Epithelial cell of prostate (primary cell): ENCODE data around the gene CSH1.
"Not testable (repeated sequence)": the region's sequence is repeated elsewhere in the genome, so short reads cannot be mapped to it uniquely, and the experiment has no call there.

ENCODE experiments used
- DNase-seq: peaks from one replicate; pipeline ENCODE4 v3.0.0-alpha.2; 2011; ENCODE audit warnings: low read depth, low spot score
- H3K27ac ChIP-seq: fragments of 450-650 bp; 2 replicates; pipeline ENCODE4 v1.5.1; 2017; ENCODE audit warnings: mild to moderate bottlenecking

CSH1 gene

DNA sequence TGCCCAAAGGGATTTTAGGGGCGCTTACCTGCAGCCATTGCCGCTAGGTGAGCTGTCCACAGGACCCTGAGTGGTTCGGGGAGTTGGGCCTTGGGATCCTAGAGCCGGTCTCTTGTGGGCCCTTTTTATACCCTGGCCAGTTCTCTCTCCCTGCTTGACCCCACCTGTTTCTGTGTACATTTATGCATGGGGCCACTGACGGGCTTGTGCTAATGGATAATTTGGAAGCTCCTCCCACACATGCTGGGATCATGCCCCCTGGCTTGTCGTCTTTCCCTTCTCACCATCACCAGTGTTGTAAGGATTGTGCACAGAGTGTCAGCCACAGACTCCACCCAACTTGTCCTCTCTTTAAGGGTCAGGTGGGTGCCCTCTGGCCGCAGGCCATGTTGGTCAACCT, 22.8 kb downstream of the CSH1 start, which contains the start of gene CSH2:
Gene CSH2 (minus strand): TSS at position 101 of the 400 bp plus-strand sequence. CDS start 63 bp downstream, at position 38.
- not testable (repeated sequence) for H3K27ac ChIP-seq, DNase-seq

- DNase-seq, result not testable (repeated sequence)
These were observed 24.6 kb downstream of the CSH1 start for GRCh38 chr17:63871646-63872365.

DNA sequence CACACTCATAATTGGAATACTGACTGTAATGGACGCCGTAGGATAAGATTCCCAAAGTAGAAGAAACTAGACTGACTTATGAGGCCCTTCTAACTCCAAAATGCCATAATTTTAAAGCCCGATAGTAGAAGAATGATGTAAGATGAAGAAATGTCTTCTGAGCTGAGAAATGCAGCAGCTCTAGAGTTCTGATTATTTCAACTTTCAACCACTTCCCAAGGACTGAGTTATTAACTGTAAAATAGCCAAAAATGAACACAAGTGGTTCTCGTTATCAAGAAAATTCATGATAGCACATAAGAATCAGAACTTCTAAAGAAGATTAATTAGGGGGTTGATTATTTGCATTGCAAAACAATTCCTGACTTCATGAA, 26.1 kb downstream of the CSH1 start:
- H3K27ac ChIP-seq, DNase-seq: not testable (repeated sequence)

More at GRCh38 chr17:63871646-63872365, 24.6 kb downstream of the CSH1 start:
- not testable (repeated sequence) for H3K27ac ChIP-seq

GRCh38 chr17:63869491-63870291, 26.7 kb downstream of the CSH1 start:
- not testable (repeated sequence) for DNase-seq, H3K27ac ChIP-seq

GRCh38 chr17:63866625-63867024, 29.7 kb downstream of the CSH1 start:
- not testable (repeated sequence) for H3K27ac ChIP-seq, DNase-seq

DNA sequence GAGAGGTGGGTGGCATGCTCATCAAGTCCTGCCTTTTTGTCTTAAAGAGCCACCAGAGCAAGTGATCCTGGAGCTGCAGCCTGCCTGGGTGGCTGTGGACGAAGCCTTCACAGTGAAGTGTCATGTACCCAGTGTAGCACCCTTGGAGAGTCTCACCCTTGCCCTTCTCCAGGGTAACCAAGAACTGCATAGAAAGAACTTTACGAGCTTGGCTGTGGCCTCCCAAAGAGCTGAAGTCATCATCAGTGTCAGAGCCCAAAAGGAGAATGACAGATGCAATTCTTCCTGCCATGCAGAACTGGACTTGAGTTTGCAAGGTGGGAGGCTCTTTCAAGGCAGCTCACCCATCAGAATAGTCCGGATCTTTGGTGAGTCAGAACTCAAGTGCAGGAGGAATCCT, 37.1 kb downstream of the CSH1 start:
- H3K27ac ChIP-seq, result no peak overlapping the region
- no peak for DNase-seq

DNA sequence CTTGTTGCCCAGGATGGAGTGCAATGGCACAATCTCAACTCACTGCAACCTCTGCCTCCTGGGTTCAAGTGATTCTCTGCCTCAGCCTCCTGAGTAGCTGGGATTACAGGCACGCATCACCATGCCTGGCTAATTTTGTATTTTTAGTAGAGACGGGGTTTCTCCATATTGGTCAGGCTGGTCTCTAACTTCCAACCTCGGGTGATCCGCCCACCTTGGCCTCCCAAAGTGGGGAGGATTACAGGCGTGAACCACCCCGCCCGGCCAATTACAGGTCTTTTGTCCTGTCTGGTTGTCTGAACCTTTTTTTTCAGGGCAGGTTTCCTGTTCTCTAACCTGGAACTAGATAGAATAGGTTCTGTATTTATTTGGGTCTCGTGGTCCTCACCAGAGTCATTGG, 39.9 kb downstream of the CSH1 start:
- not testable (repeated sequence) for H3K27ac ChIP-seq, DNase-seq

- H3K27ac ChIP-seq, result no peak overlapping the region
- no peak for DNase-seq
These were observed 41.2 kb downstream of the CSH1 start for GRCh38 chr17:63855185-63855584.

- no peak for DNase-seq
- no peak overlapping the region for H3K27ac ChIP-seq
These were observed 41.7 kb downstream of the CSH1 start for GRCh38 chr17:63854709-63855108.

DNA sequence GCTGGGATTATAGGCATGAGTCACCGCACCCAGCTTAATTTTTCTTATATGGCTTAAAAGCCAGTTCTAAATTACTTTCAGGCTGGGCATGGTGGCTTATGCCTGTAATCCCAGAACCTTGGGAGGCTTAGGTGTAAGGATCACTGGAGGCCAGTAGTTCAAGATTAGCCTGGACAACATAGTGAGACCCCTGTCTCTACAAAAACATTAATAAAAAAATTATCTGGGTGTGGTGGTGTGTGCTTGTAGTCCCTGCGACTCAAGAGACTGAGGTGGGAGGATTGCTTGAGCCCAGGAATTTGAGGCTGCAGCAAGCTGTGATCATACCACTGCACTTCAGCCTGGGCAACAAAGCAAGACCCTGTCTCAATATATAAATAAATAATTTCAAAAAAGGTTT, 43.1 kb downstream of the CSH1 start:
- no peak for DNase-seq
- no peak overlapping the region for H3K27ac ChIP-seq

DNA sequence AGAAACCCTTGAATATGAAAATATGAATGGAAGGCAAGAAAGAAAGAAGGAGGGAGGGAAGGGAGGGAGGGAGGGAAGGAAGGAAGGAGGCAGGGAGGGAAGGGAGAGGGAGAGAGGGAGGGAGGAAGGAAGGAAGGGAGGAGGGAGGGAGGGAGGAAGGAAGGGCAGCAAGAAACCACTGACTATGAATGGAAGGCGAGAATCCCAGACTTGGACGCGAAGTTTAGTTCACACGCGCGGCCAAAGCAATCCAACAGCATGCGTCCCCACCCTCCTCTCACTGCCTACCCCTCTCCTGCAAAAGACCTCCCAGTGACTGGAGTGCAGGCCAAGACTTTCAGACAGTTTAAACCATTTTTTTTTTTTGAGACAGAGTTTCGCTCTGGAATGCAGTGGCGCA, 46.0 kb downstream of the CSH1 start:
- no peak for DNase-seq
- H3K27ac ChIP-seq, result no peak overlapping the region

DNA sequence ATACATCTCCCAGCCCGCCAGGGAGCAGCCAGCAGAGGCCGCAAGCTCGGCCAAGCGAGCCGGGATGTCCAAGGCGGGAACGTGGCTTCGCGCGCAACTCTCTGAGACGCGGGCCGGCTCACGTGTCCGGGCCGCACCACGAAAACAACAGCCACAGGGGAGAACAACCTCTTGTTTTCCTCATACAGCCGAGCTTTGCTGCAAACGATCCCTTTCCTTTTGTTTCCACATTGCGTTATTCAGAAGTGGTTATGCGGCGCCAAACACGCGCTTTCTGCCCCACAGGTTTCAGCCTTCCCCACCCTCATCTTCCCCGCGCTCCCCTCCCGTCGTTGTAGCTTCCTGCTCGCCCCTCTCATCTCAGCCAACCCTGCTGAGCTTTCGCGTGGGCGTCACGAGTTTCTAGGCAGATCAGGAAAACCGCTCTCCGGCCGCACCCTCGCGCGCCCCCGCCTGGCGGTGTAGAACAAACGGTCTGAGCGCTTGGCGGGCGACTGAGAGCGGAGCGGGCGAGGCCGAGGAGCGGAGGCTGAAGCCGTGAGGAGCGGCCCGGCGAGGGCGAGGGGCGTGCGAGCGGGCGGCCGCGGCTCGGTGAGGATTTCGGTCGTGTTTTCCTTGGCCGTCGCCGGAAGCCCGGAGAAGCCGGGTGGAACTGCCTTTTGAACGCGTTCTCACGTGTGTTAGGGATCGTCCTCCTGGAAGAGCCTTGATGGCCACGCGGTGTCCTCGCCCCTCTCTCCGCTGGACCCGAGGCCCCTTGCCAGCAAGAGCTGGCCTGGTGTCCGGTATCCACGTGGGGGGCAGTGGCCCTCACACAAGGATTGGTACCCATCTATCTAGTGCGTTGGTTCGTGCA, 47.3 kb downstream of the CSH1 start:
- H3K27ac ChIP-seq, result no peak overlapping the region
- peak; percentile 54 for DNase-seq

GRCh38 chr17:63847525-63848249, 48.7 kb downstream of the CSH1 start:
- no peak overlapping the region for H3K27ac ChIP-seq
- DNase-seq, result no peak

GRCh38 chr17:63845509-63845908, 50.9 kb downstream of the CSH1 start:
- H3K27ac ChIP-seq, result no peak overlapping the region
- DNase-seq, result no peak
